ENCODE results near the gene SLC39A8. TPM values are rescaled to one million over a fixed set of nuclear protein-coding genes. Genes with fewer than 3 reads are reported as not detected.
"Not testable (repeated sequence)": the region's sequence is repeated elsewhere in the genome, so short reads cannot be mapped to it uniquely, and the experiment has no call there.

Gene SLC39A8
- total and polyA plus RNA-seq, 9 of the 15 experiments (the other 6 are each of a cell fraction or from before 2014, with no cell fraction given) = 8.2 to 30.3 (median 25.0) TPM

- peak; percentile 63 for TF ChIP-seq NFIC (IDR thresholded peaks at IDR 0.05)
- TF ChIP-seq SRSF7 (optimal IDR thresholded peaks at IDR 0.05; ENCODE audit: low read depth, low read length) = no peak
- no peak for TF ChIP-seq HMGN3 (IDR thresholded peaks at IDR 0.05; ENCODE audit: borderline replicate concordance, extremely low read depth, insufficient read length, low read depth, low read length)
- no peak for TF ChIP-seq PTTG1 (tag; IDR thresholded peaks at IDR 0.05; ENCODE audit: low read depth)
- WGBS (ENCODE audit: insufficient coverage, low coverage, missing lambda C conversion rate) = 46% methylated on average over 4 of the region's 4 CpGs
- Histone ChIP-seq H3K27me3 (ENCODE audit: control insufficient read depth in 2 of 2, insufficient read depth in 2 of 2, low read length in 2 of 2) (no peaks in the 10 kb centered on the region), H3K9ac (ENCODE audit: insufficient read depth in 1 of 2, low read depth in 2 of 2, low read length in 2 of 2) (no peak overlapping the region), H3K9me3 (replicated peaks; ENCODE audit: control insufficient read depth, insufficient read depth, low read depth, low read length) (no peaks in the 10 kb centered on the region), H3K27ac (ENCODE audit: extremely low read depth, low read depth, low read length) (no peak overlapping the region), H3K9me1 (ENCODE audit: control insufficient read depth, insufficient read depth, low read length) (no peaks in the 10 kb centered on the region), H3K4me1 (replicated peaks in 1 of 2; ENCODE audit: control insufficient read depth in 2 of 2, insufficient read depth in 2 of 2, low read length in 2 of 2) (no peaks in the 10 kb centered on the region), H3K36me3 (ENCODE audit: control insufficient read depth, insufficient read depth, low read length) (no peaks in the 10 kb centered on the region), H3K79me2 (ENCODE audit: control insufficient read depth, insufficient read depth, low read length) (no peaks in the 10 kb centered on the region), H4K20me1 (replicated peaks; ENCODE audit: control insufficient read depth, insufficient read depth, low read length) (no peaks in the 10 kb centered on the region; the same call in 1 of the 2 replicates), H3K4me3 (no peak overlapping the region), H2AFZ (ENCODE audit: low read depth, low read length) (no peak overlapping the region), H3K4me2 (ENCODE audit: insufficient read depth, low read length) (no peak overlapping the region)
- no peak for ATAC-seq
- intact Hi-C loops (cut with micrococcal nuclease) (no loop called here), in situ Hi-C loops (cut with MboI) (no loop called here)
- DNase-seq (ENCODE audit: extremely low read depth in 1 of 4, low spot score in 3 of 4) = no peak
- BruUV-seq (replicated peaks) = no TSS peak
- ChIA-PET CTCF (ENCODE audit: low intra/inter-chr PET ratio) (no interaction called here), POLR2A (no interaction called here)
- no peak for FAIRE-seq
Measured at GRCh38 chr4:102281171-102281839, 64.0 kb downstream of the SLC39A8 start.

- ATAC-seq; H4K20me1 ChIP-seq (replicated peaks; ENCODE audit: control insufficient read depth, insufficient read depth, low read length); H3K79me2 ChIP-seq (ENCODE audit: control insufficient read depth, insufficient read depth, low read length); CTCF ChIA-PET (ENCODE audit: low intra/inter-chr PET ratio); POLR2A ChIA-PET; H3K4me3 ChIP-seq; in situ Hi-C loops (cut with MboI); H3K4me1 ChIP-seq (replicated peaks in 1 of 2; ENCODE audit: control insufficient read depth in 2 of 2, insufficient read depth in 2 of 2, low read length in 2 of 2); H3K27me3 ChIP-seq (ENCODE audit: control insufficient read depth in 2 of 2, insufficient read depth in 2 of 2, low read length in 2 of 2); BruUV-seq (replicated peaks); DNase-seq (ENCODE audit: extremely low read depth in 1 of 4, low spot score in 3 of 4); H3K9me1 ChIP-seq (ENCODE audit: control insufficient read depth, insufficient read depth, low read length); H2AFZ ChIP-seq (ENCODE audit: low read depth, low read length); H3K4me2 ChIP-seq (ENCODE audit: insufficient read depth, low read length); H3K9ac ChIP-seq (ENCODE audit: insufficient read depth in 1 of 2, low read depth in 2 of 2, low read length in 2 of 2); FAIRE-seq; H3K27ac ChIP-seq (ENCODE audit: extremely low read depth, low read depth, low read length); intact Hi-C loops (cut with micrococcal nuclease); H3K36me3 ChIP-seq (ENCODE audit: control insufficient read depth, insufficient read depth, low read length); H3K9me3 ChIP-seq (replicated peaks; ENCODE audit: control insufficient read depth, insufficient read depth, low read depth, low read length): not testable (repeated sequence)
- WGBS (ENCODE audit: insufficient coverage, low coverage, missing lambda C conversion rate) = 68% methylated on average over 9 of the region's 9 CpGs
Measured at GRCh38 chr4:102273317-102273716, 72.0 kb downstream of the SLC39A8 start.
